Measurements from ENCODE around the gene CEND1.

CEND1 gene

GRCh38 chr11:794766-795633 is 5.1 kb upstream of the CEND1 start:
- DNase-seq, result no peak

DNA sequence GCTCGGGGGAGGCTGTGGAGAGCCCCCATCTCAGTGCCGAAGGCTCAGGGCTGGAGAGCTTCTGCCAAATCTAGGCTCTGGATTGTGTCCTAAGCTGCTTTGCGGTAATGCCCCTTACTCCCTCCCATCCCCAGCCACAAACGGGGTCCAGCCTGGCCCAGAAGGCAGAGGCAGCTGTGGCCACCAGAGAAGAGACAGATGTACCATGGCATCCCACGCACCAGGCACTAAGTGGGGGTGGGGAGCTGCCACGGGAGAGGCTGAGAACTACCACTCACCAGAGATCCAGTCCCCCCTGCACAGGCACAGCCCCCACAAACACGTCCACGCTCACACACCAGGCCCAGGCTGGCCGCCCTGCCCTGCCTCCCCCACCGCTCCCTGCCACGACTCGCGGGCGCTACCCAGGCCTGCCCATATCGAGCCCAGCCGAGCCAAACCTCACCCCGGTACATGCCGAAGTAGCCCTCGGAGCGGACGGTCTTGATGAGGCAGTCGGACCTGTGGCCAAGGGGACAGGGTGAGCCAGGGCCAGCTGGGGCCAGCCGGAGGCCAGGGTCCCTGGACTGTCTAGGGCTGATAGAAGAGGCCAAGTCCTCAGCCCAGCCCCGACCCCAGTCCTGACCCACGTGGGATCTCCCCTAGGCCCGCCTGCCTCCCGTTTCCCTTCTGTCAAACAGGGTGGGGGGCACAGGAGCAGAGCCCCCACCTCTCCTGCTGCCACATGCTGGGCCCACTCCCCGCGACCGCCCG is 4.3 kb upstream of the CEND1 start:
- no peak for DNase-seq

GRCh38 chr11:793556-793955 is 3.7 kb upstream of the CEND1 start:
- no peak for DNase-seq

GRCh38 chr11:792873-793272 is 3.0 kb upstream of the CEND1 start:
- DNase-seq, result no peak

- DNase-seq, result no peak
These were observed 2.6 kb upstream of the CEND1 start for GRCh38 chr11:792535-792821.

DNA sequence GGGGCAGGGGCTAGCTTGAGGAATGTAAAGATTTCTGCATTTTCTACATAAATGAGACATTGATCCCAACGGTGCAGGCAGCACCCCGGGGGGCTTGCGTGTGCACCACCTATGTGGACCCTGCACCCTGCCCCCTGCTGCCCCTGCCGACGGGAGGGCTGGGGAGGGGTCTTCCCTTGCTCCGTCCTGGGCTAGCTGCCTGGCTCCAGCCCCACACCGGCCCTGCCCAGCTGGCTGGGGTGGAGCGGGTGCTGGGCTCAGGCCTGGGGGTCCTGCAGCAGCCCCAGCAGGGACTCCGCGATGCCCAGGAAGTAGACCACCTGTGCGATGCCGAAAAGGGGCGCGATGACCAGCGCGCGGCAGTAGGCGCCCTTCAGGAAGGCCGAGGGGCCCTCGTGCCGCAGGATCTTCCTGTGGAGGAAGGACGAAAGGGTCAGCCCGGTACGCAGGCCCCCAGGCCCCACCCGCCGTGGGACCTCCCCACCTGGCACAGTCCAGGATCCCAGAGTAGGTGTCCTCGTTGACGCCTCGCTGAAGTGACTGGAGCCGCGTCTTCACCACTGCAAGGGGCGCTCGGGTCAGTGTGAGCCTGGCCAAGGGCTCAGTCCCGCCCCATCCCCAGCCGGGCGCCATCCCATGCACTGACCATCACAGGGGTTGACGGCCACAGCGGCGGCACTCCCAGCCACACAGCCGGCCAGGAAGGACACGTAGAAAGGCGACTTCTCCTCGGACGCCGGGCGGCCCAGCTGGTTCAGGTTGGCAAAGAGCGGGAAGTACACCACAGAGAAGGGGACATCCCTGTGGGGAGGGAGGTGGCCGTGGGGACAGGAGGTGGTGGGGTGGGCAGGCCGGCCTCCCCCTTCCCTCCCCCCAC is 2.0 kb upstream of the CEND1 start:
- no peak for DNase-seq

GRCh38 chr11:790721-791564 is 1.1 kb upstream of the CEND1 start:
- DNase-seq, result no peak

- no peak for DNase-seq
These were observed 643 bp downstream of the CEND1 start for GRCh38 chr11:788953-789940.

DNA sequence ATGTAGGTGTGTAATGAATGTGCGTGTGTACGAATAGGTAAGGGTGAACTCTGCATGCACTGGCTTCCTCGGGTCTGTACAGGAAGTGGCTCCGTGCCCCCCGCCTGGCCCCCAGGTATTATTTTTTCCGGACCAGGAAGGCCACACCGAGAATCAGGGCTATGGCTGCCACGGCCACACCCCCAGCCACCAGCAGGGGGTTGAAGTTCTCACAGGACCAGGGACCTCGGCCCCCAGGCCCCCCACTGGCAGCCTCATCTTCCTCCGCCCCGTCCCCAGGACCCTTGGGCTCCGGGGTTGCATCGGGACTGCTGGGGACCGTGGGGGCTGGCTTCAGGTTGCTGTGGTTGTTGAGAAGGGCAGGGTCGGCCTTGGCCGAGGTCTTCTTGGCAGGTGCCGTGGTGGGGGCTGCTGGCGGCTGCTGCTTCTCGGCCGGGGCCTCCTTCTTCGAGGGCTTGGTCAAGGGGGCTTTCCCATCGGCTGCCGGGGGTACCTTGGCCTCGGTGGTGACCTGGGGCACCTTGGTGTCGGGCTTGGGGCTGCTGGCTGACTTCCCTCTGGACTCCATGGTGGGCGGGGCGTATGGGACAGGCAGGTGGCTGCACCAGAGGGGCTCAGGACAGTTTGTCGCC is 1.8 kb downstream of the CEND1 start:
- no peak for DNase-seq

- DNase-seq, result no peak
These were observed 2.7 kb downstream of the CEND1 start for GRCh38 chr11:787084-787675.

GRCh38 chr11:786235-787083 is 3.4 kb downstream of the CEND1 start:
- no peak for DNase-seq

- DNase-seq, result peak; percentile 19
These were observed 6.3 kb downstream of the CEND1 start for GRCh38 chr11:783581-784015.

- DNase-seq, result no peak
These were observed 7.4 kb downstream of the CEND1 start for GRCh38 chr11:782264-783174.

- DNase-seq, result no peak
These were observed 9.8 kb downstream of the CEND1 start for GRCh38 chr11:779955-780532.

DNA sequence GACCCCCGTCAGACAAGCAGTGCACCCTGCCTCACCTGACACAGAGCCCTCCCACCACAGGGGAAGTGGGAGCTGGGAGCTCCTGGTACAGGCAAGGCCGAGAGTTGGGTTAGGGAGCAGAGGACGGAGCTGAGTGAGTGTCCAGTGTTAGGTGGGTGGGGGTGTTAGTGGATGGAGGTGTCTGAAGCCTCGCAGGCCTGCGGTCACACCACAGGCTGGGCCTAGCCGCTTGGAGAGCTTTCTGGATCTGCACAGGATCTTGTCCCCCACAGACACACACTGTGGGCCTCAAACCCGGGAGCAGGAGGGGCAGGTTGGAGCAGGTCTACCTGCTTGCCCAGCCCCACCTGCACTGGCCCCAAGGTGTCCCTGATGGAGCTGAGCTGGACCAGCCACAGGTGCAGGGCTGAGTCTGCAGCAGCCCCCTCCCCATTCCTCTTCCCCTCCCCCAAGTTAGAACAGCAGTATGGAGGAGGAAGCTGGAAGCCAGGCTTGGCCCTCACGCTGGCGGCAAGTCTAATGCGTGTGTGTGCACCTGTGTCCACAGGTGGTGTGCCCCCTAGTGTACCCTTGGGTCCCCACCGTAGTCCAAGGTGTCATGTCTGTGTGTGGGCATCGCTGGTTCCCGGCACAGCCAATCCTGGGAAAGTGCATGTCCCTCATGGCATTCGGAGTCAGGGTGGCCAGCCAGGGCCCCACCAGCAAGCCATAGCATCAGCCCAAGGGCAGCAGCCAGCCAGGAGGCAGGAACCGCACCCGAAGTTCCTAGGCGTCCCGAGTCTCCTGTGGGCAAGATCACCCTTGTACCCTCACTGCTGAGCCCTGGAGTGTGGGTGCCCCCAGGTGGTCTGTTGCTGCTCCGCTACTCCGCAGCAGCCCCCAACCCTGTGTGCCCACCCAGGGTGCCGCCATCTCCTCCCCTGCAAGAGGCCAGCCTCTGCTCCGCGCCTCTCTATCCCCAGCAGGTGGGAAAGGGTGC is 10.6 kb downstream of the CEND1 start:
- no peak for DNase-seq

Data from stimulated activated naive CD4-positive, alpha-beta T cell treated with Interleukin-2 at 50 U/mL for 16 hours (primary cell).